ENCODE data around the gene SSC5D.

Gene SSC5D

GRCh38 chr19:55543567-55543966 is 55.3 kb downstream of the SSC5D start:
- DNase-seq: no peak
- intact Hi-C loops (cut with DNase I): no loop called here

DNA sequence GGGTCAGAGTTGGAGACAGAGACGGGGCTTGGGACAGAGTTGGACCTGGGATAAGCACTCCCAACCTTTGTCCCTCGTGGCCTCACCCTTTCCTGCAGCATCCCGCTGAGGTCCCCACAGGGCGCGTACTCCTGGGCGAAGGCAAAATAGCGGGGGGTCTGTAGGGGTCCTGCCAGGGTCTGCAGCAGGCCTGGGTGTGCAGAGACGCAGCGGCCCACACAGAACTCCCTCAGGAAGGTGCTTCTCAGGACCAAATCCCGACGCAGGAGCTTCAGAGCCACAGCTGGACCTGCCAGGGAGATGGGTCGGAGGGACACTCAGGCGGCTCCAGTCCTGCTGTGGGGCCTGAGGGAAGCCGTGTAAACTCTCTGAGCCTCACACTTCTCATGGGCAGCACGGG is 55.8 kb downstream of the SSC5D start:
- no peak for DNase-seq
- intact Hi-C loops (cut with DNase I): no loop called here

DNA sequence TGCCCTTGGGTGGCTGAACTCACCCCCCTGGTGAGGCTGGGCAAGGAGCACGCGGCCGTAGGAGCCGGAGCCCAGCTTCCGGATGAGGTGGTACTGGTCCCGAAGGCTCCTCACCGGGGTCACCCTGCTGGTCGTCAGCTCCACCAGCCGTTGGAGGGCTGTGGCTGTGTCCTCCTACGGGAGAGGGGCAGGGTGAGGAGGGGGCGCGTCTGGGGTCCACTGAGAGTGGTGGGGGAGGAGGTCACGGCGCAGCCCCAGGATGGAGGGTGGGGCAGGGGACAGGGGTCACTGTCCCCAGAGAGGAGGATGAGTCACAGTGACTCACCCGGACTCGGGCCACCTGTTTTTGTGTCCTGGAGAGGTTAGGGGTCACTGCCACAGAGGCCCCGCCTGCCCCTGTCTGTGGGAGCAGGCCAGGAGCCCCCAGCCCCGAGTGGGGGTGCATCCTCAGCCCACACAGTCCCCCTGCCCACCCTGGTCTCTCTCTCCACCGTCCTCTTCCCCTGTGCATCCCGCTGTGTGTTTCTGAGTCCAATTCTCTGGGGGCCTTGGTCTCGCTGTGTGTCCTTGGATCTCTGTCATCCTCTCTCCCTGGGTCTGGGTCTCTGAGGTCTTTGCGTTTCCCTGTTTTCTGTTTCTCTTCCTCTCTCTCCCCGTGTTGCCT is 56.7 kb downstream of the SSC5D start:
- intact Hi-C loops (cut with DNase I): no loop called here

GRCh38 chr19:55545443-55545842 is 57.2 kb downstream of the SSC5D start, which contains the start of gene SBK3:
Gene SBK3 (minus strand): TSS chr19:55545543. CDS start chr19:55545543, 0 bp downstream.
- intact Hi-C loops (cut with DNase I): no loop called here
- no peak for DNase-seq

More for the DNA sequence above, 56.7 kb downstream of the SSC5D start:
- DNase-seq: no peak

- no peak for DNase-seq
- intact Hi-C loops (cut with DNase I): no loop called here
These were observed 57.8 kb downstream of the SSC5D start for GRCh38 chr19:55546011-55546410.

DNA sequence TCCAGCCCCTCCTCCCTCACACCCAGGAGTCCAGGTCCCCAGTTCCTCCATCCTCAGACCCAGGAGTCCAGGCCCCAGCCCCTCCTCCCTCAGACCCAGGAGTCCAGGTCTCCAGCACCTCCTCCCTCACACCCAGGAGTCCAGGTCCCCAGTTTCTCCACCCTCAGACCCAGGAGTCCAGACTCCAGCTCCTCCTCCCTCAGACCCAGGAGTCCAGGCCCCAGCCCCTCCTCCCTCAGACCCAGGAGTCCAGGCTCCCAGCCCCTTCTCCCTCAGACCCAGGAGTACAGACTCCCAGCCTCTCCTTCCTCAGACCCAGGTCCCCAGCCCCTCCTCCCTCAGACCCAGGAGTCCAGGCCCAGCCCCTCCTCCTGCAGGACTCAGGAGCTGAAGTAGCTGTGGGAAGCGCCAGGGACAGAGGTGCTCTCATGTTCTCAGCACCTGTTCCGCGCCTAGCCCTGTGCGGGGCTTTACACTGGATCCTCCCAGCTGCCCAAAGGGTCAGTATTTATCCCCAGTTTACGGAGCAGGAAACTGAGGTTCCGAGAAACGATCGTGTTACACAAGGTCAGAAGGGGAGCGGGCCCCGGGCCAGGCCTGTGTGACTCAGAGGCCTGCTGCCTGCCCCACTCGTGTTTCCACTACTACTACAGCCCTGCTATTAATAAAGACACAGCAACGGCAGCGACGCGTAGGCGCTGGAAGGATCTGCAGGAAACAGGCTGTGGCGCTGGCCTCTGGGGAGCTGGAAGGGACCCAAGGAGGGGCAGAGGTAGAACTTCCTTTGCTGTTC is 58.8 kb downstream of the SSC5D start:
- peak in 20 of 42 donors; percentile 2 to 70 (median 25) for DNase-seq
- intact Hi-C loops (cut with DNase I): no loop called here

DNA sequence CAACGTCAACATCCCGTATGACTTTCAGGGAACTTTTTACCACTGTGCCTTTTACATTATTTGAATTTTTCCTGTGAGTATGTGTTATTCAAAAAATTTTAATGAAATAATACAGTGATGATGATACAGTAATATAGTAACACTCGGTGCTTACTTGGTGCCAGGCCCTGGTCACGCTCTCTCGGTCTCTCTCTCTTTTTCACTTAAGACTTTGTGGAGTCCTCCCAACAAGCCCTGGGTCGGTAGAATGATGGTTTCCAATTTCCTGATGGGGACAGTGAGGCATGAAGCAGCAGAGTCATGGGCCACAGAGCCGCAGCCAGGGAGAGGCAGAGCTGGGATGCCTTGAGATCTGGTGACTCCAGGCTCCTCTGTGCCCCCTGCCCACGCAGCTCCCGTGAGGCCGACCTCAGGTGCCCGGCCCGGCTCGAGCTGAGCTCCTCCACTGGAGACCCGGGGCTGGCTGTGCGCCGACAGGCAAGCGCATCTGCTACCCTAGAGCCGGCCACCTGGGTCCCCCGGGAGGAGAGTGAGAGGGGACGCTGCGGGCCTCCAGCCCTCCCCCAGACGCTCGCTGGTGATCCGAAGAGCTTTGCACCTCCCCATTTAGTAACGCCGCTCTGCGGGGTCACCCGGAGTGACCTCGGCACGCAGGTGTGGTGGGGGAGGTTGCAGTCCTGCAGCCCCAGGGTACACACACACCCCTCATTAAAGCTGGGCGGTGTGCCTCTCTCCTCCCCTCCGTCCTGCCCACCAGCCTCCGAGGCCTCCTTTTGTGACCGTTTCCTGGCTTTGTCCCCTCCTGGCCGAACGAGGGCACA is 61.5 kb downstream of the SSC5D start:
- no peak for DNase-seq
- intact Hi-C loops (cut with DNase I): no loop called here

DNA sequence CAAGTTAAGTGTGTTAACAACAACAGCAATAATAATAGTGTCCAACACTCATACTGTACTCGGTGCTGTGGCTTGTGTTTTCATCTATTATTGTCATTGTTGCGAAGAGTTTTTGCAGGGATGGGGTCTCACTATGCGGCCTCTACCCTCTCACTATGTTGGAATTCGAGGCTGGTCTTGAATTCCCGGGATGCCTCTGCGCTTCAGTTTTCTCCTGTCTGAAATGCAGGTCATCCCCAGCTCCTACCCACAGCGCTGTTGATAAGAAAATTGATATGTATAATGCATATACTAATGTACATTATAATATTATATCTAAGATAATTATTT is 62.0 kb downstream of the SSC5D start:
- intact Hi-C loops (cut with DNase I): no loop called here
- DNase-seq: no peak

- intact Hi-C loops (cut with DNase I): no loop called here
- DNase-seq: no peak
These were observed 64.0 kb downstream of the SSC5D start for GRCh38 chr19:55552206-55552605.

DNA sequence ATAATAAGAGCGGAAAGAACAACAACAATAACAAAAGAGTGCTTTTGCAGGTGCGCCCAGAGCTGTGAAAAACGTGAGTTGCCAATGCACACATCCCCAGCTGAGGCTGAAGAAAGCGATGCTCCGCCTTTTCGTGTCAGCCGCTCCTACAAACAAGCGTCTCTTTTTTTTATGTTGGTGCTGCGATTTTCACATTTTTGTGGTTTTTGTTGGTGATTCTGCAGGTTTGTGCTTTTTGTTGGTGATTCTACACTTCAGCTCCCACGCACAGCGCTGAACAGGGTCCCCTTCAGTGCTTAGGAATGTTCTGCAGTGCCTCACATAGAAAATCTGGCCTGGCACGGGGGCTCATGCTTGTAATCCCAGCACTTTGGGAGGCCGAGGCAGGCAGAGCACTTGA is 64.4 kb downstream of the SSC5D start:
- intact Hi-C loops (cut with DNase I): no loop called here
- DNase-seq: no peak

DNA sequence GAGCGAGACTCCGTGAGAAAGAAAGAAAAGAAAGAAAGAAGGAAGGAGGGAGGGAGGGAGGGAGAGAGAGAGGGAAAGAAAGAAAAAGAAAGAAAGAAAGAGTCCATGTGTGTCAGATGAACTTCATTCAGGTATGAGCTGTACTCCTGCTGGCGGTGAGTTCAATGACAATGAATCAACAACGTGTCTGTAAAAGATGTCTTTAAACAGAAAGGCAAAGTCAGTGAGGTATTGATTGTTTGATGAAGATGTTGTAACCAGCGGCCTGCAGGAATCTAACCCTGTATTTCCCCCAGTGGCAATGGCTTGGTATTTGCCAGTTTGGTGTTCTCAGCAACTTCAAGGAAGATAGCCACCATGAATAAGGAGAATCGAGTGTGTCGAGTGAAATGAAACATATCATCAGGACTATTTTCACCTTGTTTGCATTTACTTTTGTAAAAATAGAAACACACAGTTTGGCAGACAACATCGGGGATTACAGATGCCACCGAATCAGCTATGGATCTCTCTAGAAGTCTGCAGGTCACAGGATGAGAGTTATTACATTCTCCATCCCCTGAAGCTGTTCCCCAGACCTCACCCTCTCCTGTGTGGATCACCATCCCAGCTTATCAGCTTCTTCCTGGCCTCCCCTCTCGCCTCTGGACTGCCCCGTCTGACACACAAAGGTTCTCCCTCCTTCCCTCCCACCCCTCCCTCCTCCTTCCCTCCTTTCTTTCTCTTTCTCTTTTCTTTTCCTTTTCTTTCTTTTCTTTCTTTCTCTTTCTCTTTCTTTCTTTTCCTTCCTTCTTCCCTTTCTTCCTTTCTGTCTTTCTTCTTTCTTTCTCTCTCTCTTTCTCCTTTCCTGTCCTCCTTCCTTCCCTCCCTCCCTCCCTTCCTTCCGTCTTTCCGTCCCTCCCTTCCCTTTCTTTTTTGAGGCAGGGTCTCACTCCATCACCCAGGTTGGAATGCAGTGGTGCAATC is 65.3 kb downstream of the SSC5D start:
- intact Hi-C loops (cut with DNase I): no loop called here
- DNase-seq: no peak

DNA sequence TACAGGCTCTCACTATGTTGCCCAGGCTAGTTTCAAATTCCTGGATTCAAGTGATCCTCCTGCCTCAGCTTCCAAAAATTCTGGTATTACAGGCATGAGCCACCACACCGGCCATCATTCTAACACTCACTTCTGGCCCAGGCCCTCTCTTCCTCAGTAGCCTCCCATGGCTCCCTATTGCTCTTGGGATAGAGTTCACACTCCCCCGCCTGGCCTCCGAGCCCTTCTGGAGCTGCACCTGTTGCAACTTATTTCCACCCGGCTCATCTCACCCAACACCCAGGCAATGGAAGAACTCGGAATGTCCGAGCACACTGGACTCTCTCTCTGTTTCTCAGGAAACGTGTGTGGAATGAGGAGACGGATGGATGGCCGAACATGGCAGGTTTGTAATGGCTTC is 66.1 kb downstream of the SSC5D start:
- intact Hi-C loops (cut with DNase I): no loop called here
- DNase-seq: no peak

DNA sequence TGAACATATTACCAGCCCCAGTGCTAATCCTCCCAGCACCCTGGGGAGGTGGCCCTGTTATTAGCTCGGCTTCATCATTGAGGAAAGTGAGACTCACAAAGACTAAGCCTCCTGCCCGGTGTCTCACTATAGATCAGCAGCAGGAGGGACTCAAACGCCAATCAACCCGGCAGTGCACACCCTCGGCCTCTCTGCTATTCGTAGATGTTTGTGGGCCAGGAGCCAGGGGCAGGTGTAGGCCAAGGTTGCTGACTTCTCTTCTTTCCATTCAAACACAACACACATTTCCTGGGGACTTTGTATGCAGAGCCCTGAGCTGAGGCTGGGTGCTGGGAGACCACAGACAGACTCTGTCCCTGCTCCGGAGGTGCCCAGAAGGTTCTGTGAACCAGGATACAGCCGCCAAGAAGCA is 66.5 kb downstream of the SSC5D start:
- DNase-seq: no peak
- intact Hi-C loops (cut with DNase I): no loop called here

GRCh38 chr19:55559684-55560083 is 71.4 kb downstream of the SSC5D start:
- intact Hi-C loops (cut with DNase I): no loop called here
- DNase-seq: no peak

DNA sequence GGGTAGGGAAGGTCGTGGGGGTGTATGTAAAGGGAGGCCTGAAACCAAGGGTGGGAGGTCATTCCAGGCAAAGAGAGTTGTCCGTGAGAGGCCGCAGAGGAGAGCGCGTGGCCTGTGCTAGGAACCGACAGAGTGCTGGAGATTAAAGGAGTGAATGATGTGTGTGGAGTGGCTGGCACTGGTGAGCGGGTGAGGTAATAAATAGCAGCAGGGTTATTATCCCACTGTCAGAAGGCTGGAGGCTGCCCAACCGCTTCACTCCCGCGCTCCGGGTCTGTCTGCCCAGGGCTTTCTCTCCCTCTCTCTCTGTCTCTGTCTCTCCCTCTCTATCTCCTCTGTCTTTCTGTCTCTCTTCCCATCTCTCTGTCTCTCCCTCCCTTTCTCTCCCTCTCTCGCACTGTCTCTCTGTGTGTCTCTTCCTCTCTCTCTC is 75.0 kb downstream of the SSC5D start:
- no peak for DNase-seq
- intact Hi-C loops (cut with DNase I): no loop called here

GRCh38 chr19:55566823-55567222 is 78.6 kb downstream of the SSC5D start:
- intact Hi-C loops (cut with DNase I): no loop called here
- no peak for DNase-seq

GRCh38 chr19:55567708-55568328 is 79.6 kb downstream of the SSC5D start:
- DNase-seq: no peak
- intact Hi-C loops (cut with DNase I): no loop called here
